ENCODE data around the gene HMX2. TPM values are rescaled to one million over a fixed set of nuclear protein-coding genes. Genes with fewer than 3 reads are reported as not detected.
A peak's percentile ranks its signal among the peaks of the same experiment; 100 is the strongest.

Gene HMX2, protein sequence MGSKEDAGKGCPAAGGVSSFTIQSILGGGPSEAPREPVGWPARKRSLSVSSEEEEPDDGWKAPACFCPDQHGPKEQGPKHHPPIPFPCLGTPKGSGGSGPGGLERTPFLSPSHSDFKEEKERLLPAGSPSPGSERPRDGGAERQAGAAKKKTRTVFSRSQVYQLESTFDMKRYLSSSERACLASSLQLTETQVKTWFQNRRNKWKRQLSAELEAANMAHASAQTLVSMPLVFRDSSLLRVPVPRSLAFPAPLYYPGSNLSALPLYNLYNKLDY
- polyA plus RNA-seq (2013), result not detected

DNA sequence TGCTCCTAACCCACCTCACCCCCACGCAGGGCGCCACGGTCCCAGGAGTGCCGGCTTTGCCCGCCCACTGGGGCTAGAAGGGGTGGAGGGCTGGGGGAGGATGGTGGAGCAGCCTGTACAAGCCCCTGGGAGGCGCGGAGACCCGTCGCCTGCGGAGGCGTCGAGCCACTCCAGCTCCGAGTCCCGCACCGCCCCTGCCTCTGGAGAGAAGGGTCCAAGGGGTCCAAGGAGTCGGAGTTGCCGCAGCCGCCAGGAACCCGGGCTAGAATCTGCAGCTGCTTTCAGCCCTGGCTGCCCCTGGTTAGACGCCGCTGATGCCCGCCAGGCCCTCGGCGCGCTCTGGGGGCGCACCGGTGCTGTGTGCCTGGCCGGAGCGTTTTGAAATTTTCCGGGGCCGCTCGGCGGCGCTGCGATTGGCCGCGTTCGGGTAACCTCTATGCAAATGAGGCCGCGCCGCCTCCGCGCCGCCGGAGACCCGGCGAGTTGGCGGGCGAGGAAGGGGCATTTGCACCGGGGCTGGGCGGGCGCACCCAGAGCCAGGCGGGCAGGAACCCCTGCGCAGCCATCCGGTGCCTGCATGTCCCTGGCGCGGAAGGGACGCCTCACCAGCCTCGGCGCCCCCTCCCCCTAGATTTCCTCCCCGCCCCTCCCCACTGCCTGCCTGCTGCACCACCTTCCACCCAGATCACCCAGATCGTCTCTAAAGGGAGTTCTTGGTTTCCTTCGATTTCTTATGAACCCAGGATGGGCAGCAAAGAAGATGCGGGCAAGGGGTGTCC lies at the start of gene HMX2:
Gene HMX2, plus strand, starts transcription at position 502 of the 779 bp plus-strand sequence. Its CDS starts 243 bp downstream, at position 745.
- H3K36me3 ChIP-seq (ENCODE audit: control insufficient read depth in 4 of 4, insufficient read depth in 4 of 4, low read length in 3 of 4), result no peaks in the 10 kb centered on the region
- H3K27me3 ChIP-seq (replicated peaks in 2 of 5; ENCODE audit: control insufficient read depth in 4 of 5, insufficient read depth in 5 of 5, low read length in 4 of 5), result peaks cover 13 to 100% (median 70%) of the 10 kb centered on the region in 5 experiments
- peak in 1 of 3 donors; percentile 39 for DNase-seq
- peak within 1 kb of the TSS in 2 of 7 experiments; percentile 11 to 24 for H3K4me3 ChIP-seq (ENCODE audit: control insufficient read depth in 1 of 7, extremely low read depth in 1 of 7, insufficient read depth in 4 of 7, low read depth in 2 of 7, low read length in 6 of 7)
- POLR2A ChIA-PET, result no interaction called here
- CTCF ChIA-PET, result interaction anchor here (1.4 to 4.8 kb wide), 2 partner anchors 8 to 14 kb away, joined by 4 to 37 read pairs; no protein-coding TSS in a partner anchor
- H3K27ac ChIP-seq (ENCODE audit: insufficient read depth in 1 of 2, low read depth in 1 of 2, low read length in 2 of 2, poor library complexity in 1 of 2, severe bottlenecking in 2 of 2), result no peak within 1 kb of the TSS
- WGBS (ENCODE audit: insufficient coverage), result 2% methylated on average over 57 of the region's 64 CpGs
- H3K4me1 ChIP-seq (ENCODE audit: control extremely low read depth in 1 of 4, control insufficient read depth in 4 of 4, insufficient read depth in 4 of 4, low read length in 3 of 4), result peaks cover 2 to 45% (median 42%) of the 10 kb centered on the region in 4 experiments
- H3K9me3 ChIP-seq (ENCODE audit: control extremely low read depth in 1 of 5, control insufficient read depth in 4 of 5, insufficient read depth in 2 of 5, low read depth in 1 of 5, low read length in 4 of 5), result peaks cover 0 to 2% (median 0%) of the 10 kb centered on the region in 5 experiments

DNA sequence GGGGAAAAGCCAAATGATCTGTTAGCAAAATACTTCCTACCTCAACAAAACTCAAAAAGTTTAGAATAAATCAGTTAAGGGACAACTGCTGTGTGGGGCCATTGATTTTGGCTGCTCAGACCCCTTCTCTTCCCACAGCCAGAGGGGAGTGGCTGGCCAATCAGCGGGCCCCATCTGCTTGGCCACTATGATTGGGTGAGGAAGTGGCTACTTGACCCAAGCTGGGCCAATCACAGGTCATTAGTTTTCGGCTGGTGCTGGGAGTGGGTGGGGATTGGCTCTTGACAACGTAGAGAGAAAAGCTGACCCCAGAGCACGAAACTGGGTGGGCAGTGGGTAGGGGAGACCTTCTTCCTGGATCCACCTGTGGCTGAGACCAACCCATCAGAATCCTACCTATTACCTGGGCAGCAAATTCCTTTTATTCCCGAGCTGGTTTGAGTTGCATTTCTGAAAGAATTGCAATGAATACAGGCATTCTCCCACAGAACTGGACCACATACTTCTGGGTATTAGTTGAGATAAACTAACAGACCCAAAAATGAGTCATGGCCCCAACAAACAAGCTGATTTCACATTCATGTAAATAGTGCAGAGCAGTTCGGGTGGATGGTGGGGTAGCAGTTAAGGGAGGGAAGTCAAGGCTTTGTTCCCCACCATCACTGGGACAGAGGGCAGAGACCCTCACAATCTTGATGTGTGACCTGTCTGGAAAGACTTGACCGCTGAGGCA lies 47.7 kb upstream of the HMX2 start:
- CTCF ChIA-PET, result no interaction called here
- POLR2A ChIA-PET, result no interaction called here
- 85% methylated on average over 5 of the region's 7 CpGs for WGBS (ENCODE audit: insufficient coverage)
- no peaks in the 10 kb centered on the region for H3K4me1 ChIP-seq (ENCODE audit: control extremely low read depth in 1 of 4, control insufficient read depth in 4 of 4, insufficient read depth in 4 of 4, low read length in 3 of 4)
- H3K9me3 ChIP-seq (ENCODE audit: control extremely low read depth in 1 of 5, control insufficient read depth in 4 of 5, insufficient read depth in 2 of 5, low read depth in 1 of 5, low read length in 4 of 5), result no peaks in the 10 kb centered on the region
- no peak for DNase-seq
- peaks cover 0 to 32% (median 5%) of the 10 kb centered on the region in 5 experiments for H3K27me3 ChIP-seq (replicated peaks in 2 of 5; ENCODE audit: control insufficient read depth in 4 of 5, insufficient read depth in 5 of 5, low read length in 4 of 5)
- H3K4me3 ChIP-seq (ENCODE audit: control insufficient read depth in 1 of 7, extremely low read depth in 1 of 7, insufficient read depth in 4 of 7, low read depth in 2 of 7, low read length in 6 of 7), result no peak overlapping the region
- no peaks in the 10 kb centered on the region for H3K36me3 ChIP-seq (ENCODE audit: control insufficient read depth in 4 of 4, insufficient read depth in 4 of 4, low read length in 3 of 4)
- H3K27ac ChIP-seq (ENCODE audit: insufficient read depth in 1 of 2, low read depth in 1 of 2, low read length in 2 of 2, poor library complexity in 1 of 2, severe bottlenecking in 2 of 2), result no peak overlapping the region

DNA sequence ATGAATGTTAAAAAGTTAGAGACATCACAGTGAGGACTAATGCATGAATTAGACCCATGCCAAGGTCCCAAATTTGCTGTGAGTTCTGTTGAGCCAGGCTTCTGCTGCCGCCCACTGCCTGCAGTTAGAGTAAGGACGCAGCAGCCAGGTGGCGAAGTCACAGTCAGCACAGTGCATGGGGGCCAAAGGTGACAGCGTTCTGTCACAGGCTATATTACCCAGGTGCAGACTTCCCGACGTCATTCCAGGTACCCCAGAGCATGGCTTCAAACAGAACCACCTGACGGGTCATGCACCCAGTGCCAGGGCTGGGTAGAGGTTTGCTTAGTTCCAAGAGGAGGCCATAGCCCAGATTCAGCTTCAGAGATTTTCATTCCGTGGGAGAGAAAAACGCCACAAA lies 46.1 kb upstream of the HMX2 start:
- no peak overlapping the region for H3K27ac ChIP-seq (ENCODE audit: insufficient read depth in 1 of 2, low read depth in 1 of 2, low read length in 2 of 2, poor library complexity in 1 of 2, severe bottlenecking in 2 of 2)
- WGBS (ENCODE audit: insufficient coverage), result 84% methylated on average over 7 of the region's 9 CpGs
- H3K27me3 ChIP-seq (replicated peaks in 2 of 5; ENCODE audit: control insufficient read depth in 4 of 5, insufficient read depth in 5 of 5, low read length in 4 of 5), result peaks cover 0 to 30% (median 5%) of the 10 kb centered on the region in 5 experiments
- ChIA-PET CTCF (interaction anchor here (0.9 kb wide), 1 partner anchor 11 kb away, joined by 3 read pairs; no protein-coding TSS in a partner anchor), POLR2A (no interaction called here)
- H3K9me3 ChIP-seq (ENCODE audit: control extremely low read depth in 1 of 5, control insufficient read depth in 4 of 5, insufficient read depth in 2 of 5, low read depth in 1 of 5, low read length in 4 of 5), result no peaks in the 10 kb centered on the region
- H3K4me1 ChIP-seq (ENCODE audit: control extremely low read depth in 1 of 4, control insufficient read depth in 4 of 4, insufficient read depth in 4 of 4, low read length in 3 of 4), result no peaks in the 10 kb centered on the region
- DNase-seq, result no peak
- no peak overlapping the region for H3K4me3 ChIP-seq (ENCODE audit: control insufficient read depth in 1 of 7, extremely low read depth in 1 of 7, insufficient read depth in 4 of 7, low read depth in 2 of 7, low read length in 6 of 7)
- no peaks in the 10 kb centered on the region for H3K36me3 ChIP-seq (ENCODE audit: control insufficient read depth in 4 of 4, insufficient read depth in 4 of 4, low read length in 3 of 4)

DNA sequence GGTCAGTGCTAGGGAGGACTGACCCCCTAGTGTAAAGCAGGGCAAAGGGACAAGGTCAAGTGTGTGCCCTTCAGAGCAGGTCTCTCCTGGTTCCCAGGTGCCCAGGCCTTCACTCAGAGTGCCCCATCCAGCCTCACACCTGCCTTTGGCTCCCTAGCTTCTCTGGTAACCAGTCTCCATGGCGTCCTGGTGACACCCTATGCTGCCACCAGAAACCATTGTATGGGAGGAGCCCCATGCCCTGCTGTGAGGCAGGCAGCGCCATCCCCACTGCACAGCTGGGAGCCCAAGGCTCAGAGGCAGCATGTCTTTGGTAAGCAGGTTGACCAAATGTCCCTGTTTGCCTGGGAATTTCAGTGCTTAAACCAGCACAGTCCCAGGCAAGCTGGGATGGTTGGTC lies 45.3 kb upstream of the HMX2 start:
- Histone ChIP-seq H3K36me3 (ENCODE audit: control insufficient read depth in 4 of 4, insufficient read depth in 4 of 4, low read length in 3 of 4) (no peaks in the 10 kb centered on the region), H3K9me3 (ENCODE audit: control extremely low read depth in 1 of 5, control insufficient read depth in 4 of 5, insufficient read depth in 2 of 5, low read depth in 1 of 5, low read length in 4 of 5) (no peaks in the 10 kb centered on the region), H3K4me3 (ENCODE audit: control insufficient read depth in 1 of 7, extremely low read depth in 1 of 7, insufficient read depth in 4 of 7, low read depth in 2 of 7, low read length in 6 of 7) (no peak overlapping the region), H3K27ac (ENCODE audit: insufficient read depth in 1 of 2, low read depth in 1 of 2, low read length in 2 of 2, poor library complexity in 1 of 2, severe bottlenecking in 2 of 2) (no peak overlapping the region), H3K27me3 (replicated peaks in 2 of 5; ENCODE audit: control insufficient read depth in 4 of 5, insufficient read depth in 5 of 5, low read length in 4 of 5) (peaks cover 0 to 25% (median 9%) of the 10 kb centered on the region in 5 experiments), H3K4me1 (ENCODE audit: control extremely low read depth in 1 of 4, control insufficient read depth in 4 of 4, insufficient read depth in 4 of 4, low read length in 3 of 4) (no peaks in the 10 kb centered on the region)
- WGBS (ENCODE audit: insufficient coverage), result 59% methylated on average over 2 of the region's 2 CpGs
- DNase-seq, result no peak
- CTCF ChIA-PET, result interaction anchor here (0.9 kb wide), 1 partner anchor 10 kb away, joined by 3 read pairs; no protein-coding TSS in a partner anchor
- POLR2A ChIA-PET, result no interaction called here

DNA sequence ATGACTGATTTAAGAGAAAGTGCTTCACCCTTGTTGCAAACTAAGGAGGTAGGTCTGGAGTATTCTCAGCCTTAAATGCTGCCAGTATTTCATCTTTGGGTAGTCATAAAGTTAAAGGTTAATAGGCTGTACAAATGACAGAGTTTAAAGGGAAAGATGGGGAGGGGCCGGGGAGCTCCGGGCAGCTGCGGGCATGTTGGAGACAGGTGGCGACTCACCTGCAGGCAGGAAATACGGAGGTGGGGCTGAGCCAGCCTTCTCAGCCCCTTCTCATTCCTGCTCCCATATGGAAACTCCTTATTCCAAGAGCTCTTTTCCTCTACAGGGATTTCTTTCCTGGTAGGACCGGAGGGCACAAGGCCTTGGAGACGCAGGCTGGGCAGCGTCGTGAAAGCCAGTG lies 44.0 kb upstream of the HMX2 start:
- H3K27me3 ChIP-seq (replicated peaks in 2 of 5; ENCODE audit: control insufficient read depth in 4 of 5, insufficient read depth in 5 of 5, low read length in 4 of 5), result peaks cover 0 to 22% (median 9%) of the 10 kb centered on the region in 5 experiments
- no peak overlapping the region for H3K27ac ChIP-seq (ENCODE audit: insufficient read depth in 1 of 2, low read depth in 1 of 2, low read length in 2 of 2, poor library complexity in 1 of 2, severe bottlenecking in 2 of 2)
- no peak overlapping the region for H3K4me3 ChIP-seq (ENCODE audit: control insufficient read depth in 1 of 7, extremely low read depth in 1 of 7, insufficient read depth in 4 of 7, low read depth in 2 of 7, low read length in 6 of 7)
- WGBS (ENCODE audit: insufficient coverage), result 79% methylated on average over 8 of the region's 9 CpGs
- H3K36me3 ChIP-seq (ENCODE audit: control insufficient read depth in 4 of 4, insufficient read depth in 4 of 4, low read length in 3 of 4), result no peaks in the 10 kb centered on the region
- ChIA-PET CTCF (no interaction called here), POLR2A (no interaction called here)
- no peaks in the 10 kb centered on the region for H3K4me1 ChIP-seq (ENCODE audit: control extremely low read depth in 1 of 4, control insufficient read depth in 4 of 4, insufficient read depth in 4 of 4, low read length in 3 of 4)
- DNase-seq, result no peak
- H3K9me3 ChIP-seq (ENCODE audit: control extremely low read depth in 1 of 5, control insufficient read depth in 4 of 5, insufficient read depth in 2 of 5, low read depth in 1 of 5, low read length in 4 of 5), result no peaks in the 10 kb centered on the region

DNA sequence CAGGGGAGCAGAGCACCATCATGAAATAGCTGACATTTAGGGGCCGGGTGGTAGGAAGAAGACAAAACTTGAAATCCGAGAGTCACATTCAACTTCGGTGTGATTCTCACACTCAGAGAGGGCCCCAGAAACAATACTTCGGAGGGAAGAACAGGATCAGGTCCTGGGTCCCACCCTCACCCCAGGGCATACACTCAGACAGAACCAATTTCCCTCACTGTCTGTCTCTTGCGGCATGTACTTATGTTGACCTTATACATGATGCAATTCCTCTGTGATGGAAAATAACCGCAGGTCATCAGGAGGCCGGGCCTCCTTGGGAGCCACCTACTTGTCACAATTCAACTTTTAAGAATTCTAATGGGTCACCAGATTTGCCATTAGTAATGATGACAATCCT lies 38.5 kb upstream of the HMX2 start:
- ChIA-PET POLR2A (no interaction called here), CTCF (no interaction called here)
- 77% methylated on average over 7 of the region's 7 CpGs for WGBS (ENCODE audit: insufficient coverage)
- DNase-seq, result no peak
- H3K9me3 ChIP-seq (ENCODE audit: control extremely low read depth in 1 of 5, control insufficient read depth in 4 of 5, insufficient read depth in 2 of 5, low read depth in 1 of 5, low read length in 4 of 5), result peaks cover 0 to 1% (median 0%) of the 10 kb centered on the region in 5 experiments
- no peak overlapping the region for H3K27ac ChIP-seq (ENCODE audit: insufficient read depth in 1 of 2, low read depth in 1 of 2, low read length in 2 of 2, poor library complexity in 1 of 2, severe bottlenecking in 2 of 2)
- H3K27me3 ChIP-seq (replicated peaks in 2 of 5; ENCODE audit: control insufficient read depth in 4 of 5, insufficient read depth in 5 of 5, low read length in 4 of 5), result peaks cover 5 to 42% (median 14%) of the 10 kb centered on the region in 5 experiments
- H3K4me3 ChIP-seq (ENCODE audit: control insufficient read depth in 1 of 7, extremely low read depth in 1 of 7, insufficient read depth in 4 of 7, low read depth in 2 of 7, low read length in 6 of 7), result no peak overlapping the region
- H3K36me3 ChIP-seq (ENCODE audit: control insufficient read depth in 4 of 4, insufficient read depth in 4 of 4, low read length in 3 of 4), result no peaks in the 10 kb centered on the region
- H3K4me1 ChIP-seq (ENCODE audit: control extremely low read depth in 1 of 4, control insufficient read depth in 4 of 4, insufficient read depth in 4 of 4, low read length in 3 of 4), result no peaks in the 10 kb centered on the region
